ENCODE measurements around the gene MMP3.

Gene MMP3

GRCh38 chr11:102831489-102832440, 11.6 kb downstream of the MMP3 start:
- no peak for DNase-seq

- no peak for DNase-seq
Observed at GRCh38 chr11:102831128-102831488, 12.3 kb downstream of the MMP3 start.

DNA sequence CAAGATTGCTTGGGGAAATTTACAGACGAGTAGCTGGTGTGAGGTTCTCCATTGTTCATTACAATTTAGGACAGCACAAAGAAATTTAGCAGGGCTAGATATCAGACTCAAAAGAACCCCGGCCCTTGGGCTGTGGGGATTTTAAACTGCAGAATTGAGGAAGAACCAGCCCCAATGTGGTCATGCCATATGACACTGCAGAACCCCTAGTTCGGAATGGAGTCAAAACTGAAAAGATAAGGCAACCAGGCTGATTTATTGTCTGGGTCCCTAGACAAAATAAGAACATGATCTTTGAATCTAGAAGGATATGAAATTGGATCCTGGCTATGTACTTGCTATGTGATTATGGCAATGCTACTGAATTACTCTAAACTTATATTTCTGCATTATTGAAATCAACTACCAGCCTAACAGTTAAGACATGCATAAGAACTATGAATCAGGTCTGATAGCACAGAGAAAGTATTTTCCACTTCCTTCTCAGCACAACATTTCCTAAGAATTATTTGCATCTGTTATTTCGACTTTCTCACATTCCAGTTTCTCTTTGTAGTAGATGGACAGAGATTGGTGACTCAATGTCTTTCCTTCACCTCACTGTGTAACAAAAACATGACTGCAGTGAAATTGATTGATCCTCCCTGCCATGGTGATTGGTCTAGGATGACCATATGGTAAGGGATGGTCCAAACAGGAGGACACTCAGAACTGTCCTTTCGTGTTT, 13.2 kb downstream of the MMP3 start:
- no peak for DNase-seq

DNA sequence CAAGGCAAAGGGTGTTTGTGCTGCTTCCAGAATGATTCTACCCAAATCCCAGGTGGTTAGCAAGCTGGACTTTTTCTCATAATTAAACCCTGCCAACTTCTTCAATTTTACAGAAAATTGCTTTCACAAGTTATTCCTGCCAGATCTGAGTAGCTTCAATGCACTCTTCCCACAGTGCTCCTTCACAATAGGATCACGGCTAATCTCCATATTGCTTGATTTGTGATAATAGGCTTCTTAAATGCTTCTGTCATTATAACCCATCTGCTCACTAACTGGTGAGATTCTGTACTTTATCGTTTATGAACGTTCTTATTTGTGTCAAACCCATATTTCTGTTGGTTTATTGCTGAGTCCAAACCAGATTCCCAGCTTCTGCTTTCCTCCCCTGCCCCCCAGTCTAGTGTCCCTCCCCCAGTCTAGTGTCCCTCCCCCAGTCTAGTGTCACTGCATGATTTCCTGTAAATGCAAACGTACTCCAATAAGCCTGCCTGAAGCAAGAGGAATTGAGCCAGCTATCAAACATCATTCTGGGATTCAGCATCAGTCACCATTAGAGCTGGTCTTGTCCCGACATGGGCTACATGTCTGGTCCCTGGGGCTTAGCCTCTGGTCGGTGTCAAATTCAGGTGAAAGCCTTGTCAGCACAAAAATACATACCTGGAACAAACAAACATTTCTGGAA, 14.0 kb downstream of the MMP3 start:
- DNase-seq: no peak

- no peak for DNase-seq
Observed at GRCh38 chr11:102824556-102824955, 18.9 kb downstream of the MMP3 start.

- DNase-seq: no peak
Observed at GRCh38 chr11:102819491-102819890, 23.9 kb downstream of the MMP3 start.

DNA sequence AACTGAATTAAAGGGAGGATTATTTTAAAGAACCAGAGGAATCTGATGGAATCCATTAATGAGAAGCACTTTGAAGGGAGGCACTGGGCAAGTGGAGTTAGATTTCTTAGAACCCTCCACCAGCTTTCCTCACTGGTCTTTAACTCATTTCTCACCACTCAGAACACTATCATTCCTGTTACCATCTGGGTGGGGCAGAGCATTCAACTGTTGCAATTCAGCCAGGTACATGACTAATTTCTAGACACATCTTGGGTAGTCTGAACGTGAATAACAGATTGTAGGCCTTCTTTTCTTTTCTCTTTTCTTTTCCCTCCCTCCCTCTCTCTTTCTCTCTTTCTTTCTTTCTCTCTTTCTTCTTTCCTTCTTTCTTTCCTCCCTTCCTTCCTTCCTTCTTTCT, 29.9 kb downstream of the MMP3 start:
- no peak for DNase-seq

DNA sequence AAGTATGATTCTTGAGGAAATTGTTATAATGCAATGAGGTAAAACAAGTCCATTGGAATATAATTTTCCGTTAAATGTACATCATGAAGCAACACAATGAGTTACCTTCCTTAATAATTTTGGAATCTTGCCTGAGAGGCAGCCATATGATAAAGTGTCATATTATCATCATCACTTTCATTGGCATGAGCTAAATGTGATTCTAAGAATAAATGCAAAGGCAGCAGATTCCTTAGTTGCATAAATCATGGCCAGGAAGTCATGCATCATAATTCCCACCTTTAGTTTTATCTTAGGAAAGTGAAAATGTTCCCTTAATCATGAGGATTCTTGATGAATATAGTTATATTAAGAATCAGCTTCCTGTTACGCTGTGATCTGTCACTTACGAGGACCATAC, 31.2 kb downstream of the MMP3 start:
- DNase-seq: no peak

- DNase-seq: no peak
Observed at GRCh38 chr11:102810950-102811660, 32.3 kb downstream of the MMP3 start.

DNA sequence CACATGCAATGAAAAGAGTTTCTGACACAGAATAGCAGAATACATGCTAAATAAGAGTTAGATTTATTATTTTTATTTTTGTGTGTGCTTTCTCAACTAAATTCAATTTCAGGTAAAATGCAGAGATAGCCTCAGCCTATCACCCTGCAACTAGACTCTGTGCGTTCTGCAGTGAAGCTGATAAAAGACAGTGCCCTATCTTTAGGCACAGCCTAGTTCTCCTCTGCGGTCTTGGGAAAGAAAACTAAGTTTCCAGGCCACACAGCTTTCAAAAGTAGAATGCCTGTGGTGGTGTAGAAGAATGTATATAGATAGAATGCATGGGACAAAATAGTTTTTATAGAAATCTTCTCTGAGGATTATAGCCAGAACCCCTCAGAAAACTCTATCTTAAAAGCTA, 33.4 kb downstream of the MMP3 start:
- DNase-seq: no peak

DNA sequence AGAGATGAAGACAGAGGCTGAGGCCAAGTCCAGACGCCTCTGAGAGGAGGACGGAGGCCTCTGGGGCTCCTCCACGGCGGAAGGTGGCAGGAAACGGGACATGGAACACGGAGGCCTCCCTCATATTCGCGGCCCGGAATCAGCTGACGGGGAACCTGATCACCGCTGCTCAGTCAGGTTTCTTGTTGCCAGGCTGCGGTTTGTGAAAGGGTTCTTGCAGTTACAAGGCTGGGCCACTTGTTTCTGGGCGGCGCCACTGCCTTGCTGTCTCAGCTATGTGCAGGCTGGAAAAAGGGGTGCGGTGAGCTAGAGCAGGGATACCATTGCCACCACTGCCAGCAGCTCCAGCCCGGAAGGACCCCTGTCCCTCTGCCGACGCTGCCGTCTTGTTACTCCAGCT, 35.5 kb downstream of the MMP3 start:
- no peak for DNase-seq

DNA sequence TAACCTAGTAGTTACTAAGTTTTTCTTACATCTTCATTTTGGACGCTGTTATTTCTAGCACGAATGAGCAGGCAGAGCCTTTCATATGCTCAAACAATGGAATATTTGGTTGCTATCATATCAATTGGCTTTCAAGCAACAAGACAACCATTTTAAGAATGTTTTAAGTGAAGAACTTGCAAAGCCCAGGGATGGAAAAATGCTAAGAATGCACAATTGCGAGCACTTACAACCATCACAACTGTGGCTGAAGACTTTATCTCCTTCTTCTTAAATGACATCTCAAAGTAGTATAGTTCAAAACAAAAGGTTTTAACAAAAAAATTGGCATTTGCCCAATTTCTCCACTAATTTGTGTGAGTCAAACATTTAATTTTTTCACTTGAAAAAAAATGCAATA, 37.1 kb downstream of the MMP3 start:
- DNase-seq: no peak

- DNase-seq: no peak
Observed at GRCh38 chr11:102802341-102802740, 41.1 kb downstream of the MMP3 start.

- no peak for DNase-seq
Observed at GRCh38 chr11:102800767-102801166, 42.6 kb downstream of the MMP3 start.

GRCh38 chr11:102799681-102800340, 43.6 kb downstream of the MMP3 start:
- no peak for DNase-seq

DNA sequence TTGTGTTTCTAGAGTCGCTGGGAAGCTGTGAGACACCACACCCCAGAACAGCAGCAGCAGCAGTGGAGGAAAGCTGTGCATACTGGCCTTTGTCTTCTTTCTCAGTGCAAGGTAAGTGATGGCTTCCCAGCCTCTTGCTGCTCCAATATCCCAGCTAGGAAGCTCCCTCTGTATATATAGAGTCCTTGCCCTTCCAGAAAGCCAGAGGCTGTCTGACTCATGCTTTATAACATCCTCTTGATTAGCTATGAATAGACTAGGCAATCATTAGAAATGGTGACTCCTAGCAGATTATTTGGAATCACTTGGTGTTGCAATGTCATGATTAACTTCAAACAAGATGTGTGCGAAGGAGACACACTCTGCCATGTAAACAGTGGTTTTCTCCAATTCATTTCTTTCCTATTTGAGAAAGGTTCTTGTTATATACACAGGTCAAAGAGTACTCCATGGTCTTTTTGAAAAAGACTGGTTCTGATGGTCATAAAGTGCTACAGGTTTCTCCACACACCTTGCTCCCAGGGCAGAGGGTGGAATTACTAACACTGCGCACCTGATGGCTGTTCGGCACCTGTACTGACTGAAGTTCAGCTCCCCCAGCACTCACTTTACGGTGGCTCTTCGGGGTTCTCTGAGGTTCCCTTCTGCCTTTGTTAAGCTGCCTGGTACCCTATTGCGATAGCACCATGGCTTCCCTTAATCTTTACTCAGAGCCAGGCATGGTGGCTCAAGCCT, 45.2 kb downstream of the MMP3 start, which contains the start of gene MMP1:
MMP1 (minus strand) TSS at position 149 of the 735 bp plus-strand sequence; CDS start at position 81, 68 bp downstream.
- DNase-seq: no peak

DNA sequence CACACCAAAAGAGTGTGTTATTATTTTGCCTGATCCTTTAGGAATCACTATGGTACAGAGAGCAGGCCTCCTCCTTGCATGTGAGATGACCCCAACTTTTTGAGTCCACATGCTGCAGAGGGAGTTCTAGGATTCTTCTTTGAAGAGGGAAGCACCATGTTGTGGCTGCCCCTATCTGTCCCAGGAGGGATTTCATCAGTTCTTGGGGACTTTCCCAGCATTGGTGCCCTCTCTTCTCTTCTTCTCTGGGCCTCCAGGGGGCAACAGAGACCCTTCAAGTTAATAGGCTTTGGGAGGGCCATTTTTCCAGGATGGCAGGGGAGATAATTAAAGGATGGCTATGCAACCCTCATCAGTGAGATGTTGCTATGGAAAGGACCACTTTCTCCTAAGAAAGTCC, 49.0 kb downstream of the MMP3 start:
- no peak for DNase-seq

- no peak for DNase-seq
Observed at GRCh38 chr11:102793677-102794290, 49.6 kb downstream of the MMP3 start.

DNA sequence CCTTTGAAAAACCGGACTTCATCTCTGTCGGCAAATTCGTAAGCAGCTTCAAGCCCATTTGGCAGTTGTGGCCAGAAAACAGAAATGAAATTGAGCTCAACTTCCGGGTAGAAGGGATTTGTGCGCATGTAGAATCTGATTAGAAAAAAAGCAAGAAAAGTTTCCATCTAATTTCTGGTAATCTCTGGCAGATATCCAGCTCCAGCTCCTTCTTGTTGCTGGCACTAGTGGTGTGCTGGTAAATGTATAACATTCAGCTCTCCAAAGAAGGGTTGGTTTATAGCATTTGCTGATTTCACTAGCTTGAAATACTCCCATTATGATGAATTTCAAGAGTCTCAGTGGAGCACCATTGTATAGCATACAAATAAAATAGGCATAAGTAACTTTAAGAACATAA, 50.8 kb downstream of the MMP3 start:
- no peak for DNase-seq

DNA sequence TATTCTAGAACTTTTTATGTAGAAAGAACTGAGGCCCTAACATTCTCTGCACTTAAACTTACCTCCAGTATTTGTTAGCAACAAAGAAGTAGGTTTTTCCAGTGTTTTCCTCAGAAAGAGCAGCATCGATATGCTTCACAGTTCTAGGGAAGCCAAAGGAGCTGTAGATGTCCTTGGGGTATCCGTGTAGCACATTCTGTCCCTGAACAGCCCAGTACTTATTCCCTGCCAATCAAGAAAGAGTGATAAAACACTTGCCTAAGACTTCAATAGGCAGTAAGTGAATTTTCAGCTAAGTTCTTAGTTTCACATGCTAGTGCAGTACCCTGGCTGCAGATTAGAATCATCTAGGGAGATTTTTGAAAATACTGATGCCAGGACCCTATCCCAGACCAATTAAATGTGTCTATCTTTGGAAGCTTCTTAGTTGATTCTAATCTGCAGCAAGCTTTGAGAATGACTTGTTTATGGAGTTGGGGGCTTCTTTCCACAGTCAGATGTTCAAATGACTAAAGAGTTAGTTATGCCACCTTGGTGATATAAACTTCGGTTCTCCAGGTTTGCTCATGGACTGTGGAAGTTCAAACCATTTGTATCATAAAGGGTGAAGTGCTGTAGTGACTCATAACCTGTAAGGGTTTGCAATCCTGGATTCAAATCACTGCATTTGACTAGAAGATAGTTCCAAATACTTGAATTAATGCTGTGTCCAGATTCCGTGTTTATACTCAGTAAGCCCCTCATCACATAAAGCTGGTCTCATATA, 52.0 kb downstream of the MMP3 start:
- DNase-seq: no peak

All from activated naive CD4-positive, alpha-beta T cell treated with anti-CD3 and anti-CD28 coated beads, Interleukin-2, amount 50 U/mL, for 16 hours (primary cell).